Panc1 (cell line): Measurements from ENCODE around the gene ALK. TPM values are rescaled to one million over a fixed set of nuclear protein-coding genes. Genes with fewer than 3 reads are reported as not detected.

ENCODE experiments used
- ATAC-seq: fragments of 200-7000 bp; cut with Tn5 transposase; 2 replicates; pipeline ENCODE4 v1.9.1; 2020; ENCODE audit warnings: mild to moderate bottlenecking, moderate library complexity
- BruUV-seq: library from RNA; stranded (reverse); fragments of 400-500 nt; replicated peaks from 2 replicates; lab custom pipeline; 2021; lab: Mats Ljungman, UMichigan
- CTCF ChIA-PET: fragments of 300-600 bp; sonication (Branson Sonifier 250); formaldehyde crosslinking; loops from one replicate; lab custom pipeline; 2022; ENCODE audit warnings: antibody characterized with exemption; lab: Charles Lee
- POLR2A ChIA-PET: fragments of 300-600 bp; sonication (Branson Sonifier 250); formaldehyde crosslinking; loops from one replicate; lab custom pipeline; 2022; ENCODE audit warnings: antibody characterized with exemption; lab: Charles Lee
- DNase-seq: peaks from one replicate; pipeline ENCODE4 v3.0.0-alpha.2; 2010; ENCODE audit warnings: low read depth, low spot score
- H3K27ac ChIP-seq: 2 replicates; pipeline ENCODE4 v1.5.1; 2011; ENCODE audit warnings: mild to moderate bottlenecking, low read length, inconsistent platforms
- H3K27me3 ChIP-seq: fragments of 200-500 bp; sonication (Bioruptor generic); 2 replicates; pipeline ENCODE4 v1.6.0; 2014; ENCODE audit warnings: low read length, inconsistent platforms; ENCODE audit not compliant: control insufficient read depth, insufficient read depth
- H3K36me3 ChIP-seq: fragments of 200-500 bp; sonication (Bioruptor generic); 2 replicates; pipeline ENCODE4 v1.5.1; 2014; ENCODE audit warnings: inconsistent platforms, mild to moderate bottlenecking, low read length, moderate library complexity; ENCODE audit not compliant: control insufficient read depth, insufficient read depth
- H3K4me1 ChIP-seq: 2 replicates; pipeline ENCODE4 v1.5.1; 2011; ENCODE audit warnings: inconsistent platforms, mild to moderate bottlenecking, low read length, moderate library complexity; ENCODE audit not compliant: control insufficient read depth, insufficient read depth
- H3K4me3 ChIP-seq, 2 experiments: 2 replicates each; pipeline ENCODE4 v1.5.1; 2011 to 2012; ENCODE audit warnings: low read depth in 2 of 2, low read length in 2 of 2, mild to moderate bottlenecking in 2 of 2, inconsistent platforms in 1 of 2, moderate library complexity in 1 of 2
- H3K9me3 ChIP-seq: fragments of 200-500 bp; sonication (Bioruptor generic); 2 replicates; pipeline ENCODE4 v1.5.1; 2014; ENCODE audit warnings: low read depth, mild to moderate bottlenecking, inconsistent platforms, low read length, moderate library complexity; ENCODE audit not compliant: control insufficient read depth, insufficient read depth
- CTCF ChIP-seq: fragments of 450-650 bp; IDR thresholded peaks from 2 replicates; pipeline ENCODE4 v1.5.1; 2017; ENCODE audit warnings: mild to moderate bottlenecking
- POLR2AphosphoS5 ChIP-seq: IDR thresholded peaks from 2 replicates; pipeline ENCODE4 v1.6.1; 2012; ENCODE audit warnings: mild to moderate bottlenecking, low read depth, low read length, moderate library complexity
- REST ChIP-seq, 2 experiments: IDR thresholded peaks; 2 replicates each; pipeline ENCODE4 v1.6.1; 2011 to 2012; ENCODE audit warnings: low read depth in 2 of 2, control low read depth in 1 of 2, low read length in 1 of 2, mild to moderate bottlenecking in 1 of 2, moderate library complexity in 1 of 2; ENCODE audit not compliant: insufficient read depth in 1 of 2
- SIN3A ChIP-seq: IDR thresholded peaks from 2 replicates; pipeline ENCODE4 v1.6.1; 2012; ENCODE audit warnings: low read depth, mild to moderate bottlenecking, low read length, moderate library complexity, borderline replicate concordance; ENCODE audit not compliant: insufficient read depth
- TCF7L2 ChIP-seq: IDR thresholded peaks from 2 replicates; pipeline ENCODE4 v1.6.1; 2011; ENCODE audit warnings: mild to moderate bottlenecking, low read depth, low read length, inconsistent platforms
- in situ Hi-C: cut with HindIII; loops from 2 replicates; pipeline ENCODE4 v1.10.0; 2016; ENCODE audit warnings: low sequenced_read_pairs, low pct_unique_long_range_greater_than_20kb
- intact Hi-C: fragments of 100-400 bp; cut with micrococcal nuclease; formaldehyde crosslinking; loops from one replicate; pipeline ENCODE4 v1.10.0; 2022; ENCODE audit not compliant: unreplicated experiment
- total RNA-seq: library from RNA; stranded (reverse); gene quantifications from one replicate; pipeline ENCODE4 v1.2.1, GENCODE V29; 2021; ENCODE audit not compliant: unreplicated experiment

Gene ALK
- total RNA-seq, 1 experiment from 2014 or later, result not detected

GRCh38 chr2:29517413-29517812 is 404.0 kb downstream of the ALK start:
- CTCF ChIA-PET, result no interaction called here
- BruUV-seq, result no TSS peak
- intact Hi-C loops, result no loop called here
- ATAC-seq (no peak), DNase-seq (no peak)
- no peaks in the 10 kb centered on the region for H3K9me3 ChIP-seq
- TF ChIP-seq CTCF (no peak), POLR2AphosphoS5 (no peak), TCF7L2 (no peak), REST (IDR thresholded peaks at IDR 0.05; ENCODE audit: insufficient read depth in 1 of 2, low read depth in 2 of 2, low read length in 1 of 2) (no peak), SIN3A (no peak)
- POLR2A ChIA-PET, result no interaction called here
- in situ Hi-C loops, result no loop called here
- no peak overlapping the region for H3K4me3 ChIP-seq
- no peaks in the 10 kb centered on the region; the same call in 1 of the 2 replicates for H3K27me3 ChIP-seq
- H3K27ac ChIP-seq, result no peak overlapping the region
- H3K4me1 ChIP-seq, result no peaks in the 10 kb centered on the region
- no peaks in the 10 kb centered on the region for H3K36me3 ChIP-seq

- CTCF ChIA-PET, result no interaction called here
- TF ChIP-seq TCF7L2, result no peak
- no peak for TF ChIP-seq CTCF
- TF ChIP-seq POLR2AphosphoS5, result no peak
- no peak for TF ChIP-seq REST (IDR thresholded peaks at IDR 0.05; ENCODE audit: insufficient read depth in 1 of 2, low read depth in 2 of 2, low read length in 1 of 2)
- no peak for TF ChIP-seq SIN3A
- intact Hi-C loops (no loop called here), in situ Hi-C loops (no loop called here)
- BruUV-seq, result no TSS peak
- H3K36me3 ChIP-seq, result no peaks in the 10 kb centered on the region
- POLR2A ChIA-PET, result no interaction called here
- DNase-seq, result no peak
- no peak overlapping the region for H3K4me3 ChIP-seq
- H3K27me3 ChIP-seq, result no peaks in the 10 kb centered on the region; the same call in 1 of the 2 replicates
- ATAC-seq, result no peak
- no peaks in the 10 kb centered on the region for H3K9me3 ChIP-seq
- no peak overlapping the region for H3K27ac ChIP-seq
- H3K4me1 ChIP-seq, result no peaks in the 10 kb centered on the region
Observed at GRCh38 chr2:29516767-29517166, 404.6 kb downstream of the ALK start.
